HG03025 (cell line): ENCODE results near the gene ERFE.

Experiments used
- ATAC-seq: cut with Tn5 transposase; IDR thresholded peaks from one replicate; pipeline ENCODE4 v1.9.1; 2021; ENCODE audit warnings: mild to moderate bottlenecking, moderate library complexity; ENCODE audit not compliant: unreplicated experiment, low FRiP score

ERFE gene

GRCh38 chr2:238202326-238203093 is 43.7 kb downstream of the ERFE start:
- ATAC-seq, result no peak

- ATAC-seq, result peak; percentile 92
These were observed 44.6 kb downstream of the ERFE start, which contains the start of gene ILKAP for GRCh38 chr2:238203094-238203972. ILKAP (minus strand) TSS chr2:238203695; CDS start chr2:238203553, 142 bp downstream.

GRCh38 chr2:238203973-238204683 is 45.4 kb downstream of the ERFE start:
- peak; percentile 5 for ATAC-seq

GRCh38 chr2:238207006-238207405 is 48.2 kb downstream of the ERFE start:
- no peak for ATAC-seq

- no peak for ATAC-seq
These were observed 57.9 kb downstream of the ERFE start for GRCh38 chr2:238216651-238217184.
